ENCODE data around the gene SEC14L5. TPM values are rescaled to one million over a fixed set of nuclear protein-coding genes. Genes with fewer than 3 reads are reported as not detected.

The SEC14L5 gene
- polyA plus RNA-seq, 4 donors = 0.16 to 0.35 (median 0.27) TPM; not detected in 1

- Histone ChIP-seq H3K4me1 (ENCODE audit: control insufficient read depth in 3 of 3, insufficient read depth in 2 of 3, low read depth in 1 of 3, low read length in 2 of 3) (peaks cover 0 to under 1% (median 0%) of the 10 kb centered on the region in 3 donors), H3K27ac (ENCODE audit: low read depth in 1 of 3, low read length in 2 of 3) (no peak overlapping the region), H3K27me3 (ENCODE audit: control insufficient read depth in 3 of 3, insufficient read depth in 3 of 3, low read length in 3 of 3) (no peaks in the 10 kb centered on the region), H3K36me3 (ENCODE audit: control insufficient read depth in 3 of 3, insufficient read depth in 2 of 3, low read depth in 1 of 3, low read length in 3 of 3) (no peaks in the 10 kb centered on the region), H3K4me3 (ENCODE audit: low read depth in 1 of 3, low read length in 3 of 3) (no peak overlapping the region), H3K9me3 (ENCODE audit: control insufficient read depth in 2 of 2, insufficient read depth in 1 of 2, low read depth in 1 of 2, low read length in 1 of 2) (no peaks in the 10 kb centered on the region)
- no peak for DNase-seq
- 80 to 87% (median 86%) methylated on average over 5 to 6 of the region's 6 CpGs for WGBS, 3 donors
- FAIRE-seq = no peak
Measured at GRCh38 chr16:5059386-5060072, 101.4 kb downstream of the SEC14L5 start.

GRCh38 chr16:5060073-5060641 lies 102.0 kb downstream of the SEC14L5 start:
- DNase-seq = no peak
- Histone ChIP-seq H3K4me1 (ENCODE audit: control insufficient read depth in 3 of 3, insufficient read depth in 2 of 3, low read depth in 1 of 3, low read length in 2 of 3) (peaks cover 0 to 3% (median under 1%) of the 10 kb centered on the region in 3 donors), H3K27ac (ENCODE audit: low read depth in 1 of 3, low read length in 2 of 3) (no peak overlapping the region), H3K36me3 (ENCODE audit: control insufficient read depth in 3 of 3, insufficient read depth in 2 of 3, low read depth in 1 of 3, low read length in 3 of 3) (no peaks in the 10 kb centered on the region), H3K4me3 (ENCODE audit: low read depth in 1 of 3, low read length in 3 of 3) (no peak overlapping the region), H3K9me3 (ENCODE audit: control insufficient read depth in 2 of 2, insufficient read depth in 1 of 2, low read depth in 1 of 2, low read length in 1 of 2) (no peaks in the 10 kb centered on the region), H3K27me3 (ENCODE audit: control insufficient read depth in 3 of 3, insufficient read depth in 3 of 3, low read length in 3 of 3) (no peaks in the 10 kb centered on the region)
- WGBS, 3 donors = 81 to 91% (median 86%) methylated on average over 10 of the region's 10 CpGs
- FAIRE-seq = no peak

DNA sequence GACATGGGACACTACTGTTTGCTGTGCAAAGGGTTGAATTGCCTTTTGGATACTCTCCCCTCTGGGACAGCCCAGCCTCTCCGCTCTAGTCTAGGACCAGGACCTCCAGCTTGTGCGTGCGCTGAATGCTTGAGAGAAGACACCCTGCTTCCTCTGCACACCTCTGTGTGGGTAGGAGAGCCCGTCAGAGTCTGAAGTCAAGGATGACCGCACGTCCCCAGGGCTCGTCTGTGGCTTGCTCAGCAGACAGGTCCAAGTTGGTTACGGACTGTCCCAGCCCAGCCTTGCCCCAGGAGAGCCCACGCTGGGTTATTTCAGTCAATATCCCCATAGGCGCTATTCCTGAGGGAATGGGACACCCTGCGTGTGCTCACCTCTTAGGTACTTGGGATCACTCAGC lies 103.9 kb downstream of the SEC14L5 start:
- FAIRE-seq (no peak), DNase-seq (no peak)
- no peaks in the 10 kb centered on the region for H3K36me3 ChIP-seq (ENCODE audit: control insufficient read depth in 3 of 3, insufficient read depth in 2 of 3, low read depth in 1 of 3, low read length in 3 of 3)
- WGBS, 3 donors = 84 to 88% (median 86%) methylated on average over 11 of the region's 11 CpGs
- no peak overlapping the region for H3K4me3 ChIP-seq (ENCODE audit: low read depth in 1 of 3, low read length in 3 of 3)
- H3K27me3 ChIP-seq (ENCODE audit: control insufficient read depth in 3 of 3, insufficient read depth in 3 of 3, low read length in 3 of 3) = no peaks in the 10 kb centered on the region
- peaks cover 0 to 4% (median 3%) of the 10 kb centered on the region in 3 donors for H3K4me1 ChIP-seq (ENCODE audit: control insufficient read depth in 3 of 3, insufficient read depth in 2 of 3, low read depth in 1 of 3, low read length in 2 of 3)
- H3K9me3 ChIP-seq (ENCODE audit: control insufficient read depth in 2 of 2, insufficient read depth in 1 of 2, low read depth in 1 of 2, low read length in 1 of 2) = no peaks in the 10 kb centered on the region
- no peak overlapping the region for H3K27ac ChIP-seq (ENCODE audit: low read depth in 1 of 3, low read length in 2 of 3)

- peak in 1 of 2 donors; percentile 17 for DNase-seq
- Histone ChIP-seq H3K4me3 (ENCODE audit: low read depth in 1 of 3, low read length in 3 of 3) (no peak overlapping the region), H3K27ac (ENCODE audit: low read depth in 1 of 3, low read length in 2 of 3) (no peak overlapping the region), H3K36me3 (ENCODE audit: control insufficient read depth in 3 of 3, insufficient read depth in 2 of 3, low read depth in 1 of 3, low read length in 3 of 3) (no peaks in the 10 kb centered on the region), H3K27me3 (ENCODE audit: control insufficient read depth in 3 of 3, insufficient read depth in 3 of 3, low read length in 3 of 3) (no peaks in the 10 kb centered on the region), H3K9me3 (ENCODE audit: control insufficient read depth in 2 of 2, insufficient read depth in 1 of 2, low read depth in 1 of 2, low read length in 1 of 2) (no peaks in the 10 kb centered on the region), H3K4me1 (ENCODE audit: control insufficient read depth in 3 of 3, insufficient read depth in 2 of 3, low read depth in 1 of 3, low read length in 2 of 3) (peaks cover 0 to 4% (median 3%) of the 10 kb centered on the region in 3 donors)
- 34 to 61% (median 47%) methylated on average over 19 of the region's 19 CpGs for WGBS, 3 donors
- FAIRE-seq = no peak
Measured at GRCh38 chr16:5062790-5063765, 104.9 kb downstream of the SEC14L5 start.

DNA sequence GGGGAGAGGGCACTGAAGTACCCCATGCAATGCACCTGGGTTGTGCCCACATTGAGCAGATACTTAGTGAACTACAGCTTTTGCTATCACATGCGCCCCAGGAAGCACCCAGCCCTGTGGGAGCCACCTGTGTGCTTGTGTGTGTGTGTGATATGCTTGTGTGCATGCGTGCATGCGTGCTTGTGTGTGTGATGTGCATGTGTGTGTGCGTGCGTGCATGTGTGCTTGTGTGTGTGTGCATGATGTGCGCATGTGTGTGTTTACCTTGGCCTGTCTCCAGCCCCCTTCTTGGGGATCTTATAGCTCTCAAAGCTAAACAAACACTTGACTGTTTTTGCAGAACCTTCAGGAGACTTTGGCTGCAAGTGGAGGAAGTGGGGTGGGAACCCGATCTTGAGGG lies 106.8 kb downstream of the SEC14L5 start:
- H3K9me3 ChIP-seq (ENCODE audit: control insufficient read depth in 2 of 2, insufficient read depth in 1 of 2, low read depth in 1 of 2, low read length in 1 of 2) = no peaks in the 10 kb centered on the region

GRCh38 chr16:5065326-5065725 lies 107.2 kb downstream of the SEC14L5 start:
- Histone ChIP-seq H3K4me1 (ENCODE audit: control insufficient read depth in 3 of 3, insufficient read depth in 2 of 3, low read depth in 1 of 3, low read length in 2 of 3) (peaks cover 0 to 4% (median 3%) of the 10 kb centered on the region in 3 donors), H3K4me3 (ENCODE audit: low read depth in 1 of 3, low read length in 3 of 3) (no peak overlapping the region), H3K36me3 (ENCODE audit: control insufficient read depth in 3 of 3, insufficient read depth in 2 of 3, low read depth in 1 of 3, low read length in 3 of 3) (no peaks in the 10 kb centered on the region), H3K9me3 (ENCODE audit: control insufficient read depth in 2 of 2, insufficient read depth in 1 of 2, low read depth in 1 of 2, low read length in 1 of 2) (no peaks in the 10 kb centered on the region), H3K27ac (ENCODE audit: low read depth in 1 of 3, low read length in 2 of 3) (peak overlapping the region in 2 of 3 donors; percentile 10 to 32), H3K27me3 (ENCODE audit: control insufficient read depth in 3 of 3, insufficient read depth in 3 of 3, low read length in 3 of 3) (no peaks in the 10 kb centered on the region)
- WGBS, 3 donors = 30 to 39% (median 35%) methylated on average over 8 of the region's 8 CpGs
- DNase-seq (no peak), FAIRE-seq (no peak)

More for the DNA sequence above, 106.8 kb downstream of the SEC14L5 start:
- H3K4me3 ChIP-seq (ENCODE audit: low read depth in 1 of 3, low read length in 3 of 3) = no peak overlapping the region
- peak overlapping the region in 1 of 3 donors; percentile 10 for H3K27ac ChIP-seq (ENCODE audit: low read depth in 1 of 3, low read length in 2 of 3)
- H3K36me3 ChIP-seq (ENCODE audit: control insufficient read depth in 3 of 3, insufficient read depth in 2 of 3, low read depth in 1 of 3, low read length in 3 of 3) = no peaks in the 10 kb centered on the region
- DNase-seq (peak; percentile 7 to 54), FAIRE-seq (no peak)
- H3K4me1 ChIP-seq (ENCODE audit: control insufficient read depth in 3 of 3, insufficient read depth in 2 of 3, low read depth in 1 of 3, low read length in 2 of 3) = peaks cover 0 to 4% (median 3%) of the 10 kb centered on the region in 3 donors
- H3K27me3 ChIP-seq (ENCODE audit: control insufficient read depth in 3 of 3, insufficient read depth in 3 of 3, low read length in 3 of 3) = no peaks in the 10 kb centered on the region
- WGBS, 3 donors = 13 to 36% (median 25%) methylated on average over 7 of the region's 7 CpGs

DNA sequence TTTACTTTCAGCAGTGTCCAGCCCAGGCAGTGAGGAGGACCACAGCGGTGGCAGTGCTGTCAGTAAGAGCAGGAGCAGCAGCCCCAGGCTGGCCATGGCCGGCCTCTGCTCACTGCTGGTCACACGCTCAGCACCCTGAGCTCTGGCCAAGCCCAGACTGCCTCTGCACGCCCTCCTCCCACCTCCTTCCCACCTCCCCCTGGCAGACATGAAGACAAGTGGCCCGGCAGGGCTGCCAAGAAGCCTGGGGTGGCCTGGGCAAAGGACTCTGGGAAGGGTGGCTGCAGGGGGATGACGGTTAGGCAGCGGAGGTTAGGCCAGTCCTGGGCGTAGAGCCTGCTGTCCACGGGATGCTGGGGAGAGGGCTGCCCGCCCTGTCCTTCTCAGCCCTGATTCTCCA lies 107.7 kb downstream of the SEC14L5 start, which contains the start of gene C16orf89:
TSS of gene C16orf89 (minus strand) at position 144 of the 400 bp plus-strand sequence. CDS start at position 96, 48 bp downstream.
- H3K4me1 ChIP-seq (ENCODE audit: control insufficient read depth in 3 of 3, insufficient read depth in 2 of 3, low read depth in 1 of 3, low read length in 2 of 3) = peaks cover 0 to 4% (median 3%) of the 10 kb centered on the region in 3 donors
- H3K27ac ChIP-seq (ENCODE audit: low read depth in 1 of 3, low read length in 2 of 3) = peak within 1 kb of the TSS in 2 of 3 donors; percentile 10 to 32
- no peaks in the 10 kb centered on the region for H3K36me3 ChIP-seq (ENCODE audit: control insufficient read depth in 3 of 3, insufficient read depth in 2 of 3, low read depth in 1 of 3, low read length in 3 of 3)
- FAIRE-seq (no peak), DNase-seq (no peak)
- 49 to 73% (median 65%) methylated on average over 9 to 10 of the region's 10 CpGs for WGBS, 3 donors
- H3K9me3 ChIP-seq (ENCODE audit: control insufficient read depth in 2 of 2, insufficient read depth in 1 of 2, low read depth in 1 of 2, low read length in 1 of 2) = no peaks in the 10 kb centered on the region
- H3K4me3 ChIP-seq (ENCODE audit: low read depth in 1 of 3, low read length in 3 of 3) = no peak within 1 kb of the TSS
- no peaks in the 10 kb centered on the region for H3K27me3 ChIP-seq (ENCODE audit: control insufficient read depth in 3 of 3, insufficient read depth in 3 of 3, low read length in 3 of 3)

DNA sequence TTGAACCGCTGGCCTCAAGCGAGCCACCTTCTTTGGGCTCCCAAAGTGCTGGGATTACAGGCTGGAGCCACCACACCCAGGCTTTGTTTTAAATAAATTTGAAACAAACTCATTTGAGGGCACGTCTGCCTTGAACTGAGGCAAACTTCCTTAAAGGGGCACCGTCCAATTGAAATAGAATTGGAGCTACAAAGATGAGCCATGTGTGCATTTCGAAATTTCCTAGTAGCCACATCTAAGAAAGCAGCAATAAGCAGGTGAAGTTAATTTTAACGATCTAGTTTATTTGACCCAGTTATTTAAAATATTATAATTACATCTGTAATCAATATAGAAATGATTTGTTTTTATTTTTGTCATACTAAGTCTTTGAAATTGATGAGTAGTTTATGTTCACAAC lies 108.4 kb downstream of the SEC14L5 start:
- no peak overlapping the region for H3K27ac ChIP-seq (ENCODE audit: low read depth in 1 of 3, low read length in 2 of 3)
- H3K4me1 ChIP-seq (ENCODE audit: control insufficient read depth in 3 of 3, insufficient read depth in 2 of 3, low read depth in 1 of 3, low read length in 2 of 3) = peaks cover 0 to 7% (median 3%) of the 10 kb centered on the region in 3 donors
- WGBS, 3 donors = 64 to 72% (median 66%) methylated on average over 6 of the region's 6 CpGs
- DNase-seq (no peak), FAIRE-seq (no peak)
- no peaks in the 10 kb centered on the region for H3K9me3 ChIP-seq (ENCODE audit: control insufficient read depth in 2 of 2, insufficient read depth in 1 of 2, low read depth in 1 of 2, low read length in 1 of 2)
- H3K4me3 ChIP-seq (ENCODE audit: low read depth in 1 of 3, low read length in 3 of 3) = no peak overlapping the region
- no peaks in the 10 kb centered on the region for H3K36me3 ChIP-seq (ENCODE audit: control insufficient read depth in 3 of 3, insufficient read depth in 2 of 3, low read depth in 1 of 3, low read length in 3 of 3)
- no peaks in the 10 kb centered on the region for H3K27me3 ChIP-seq (ENCODE audit: control insufficient read depth in 3 of 3, insufficient read depth in 3 of 3, low read length in 3 of 3)
